GM10266 (cell line): Measurements from ENCODE around the gene SMOC2.
"Not testable (repeated sequence)": the region's sequence is repeated elsewhere in the genome, so short reads cannot be mapped to it uniquely, and the experiment has no call there.

Experiments
- DNase-seq: peaks from one replicate; pipeline ENCODE4 v3.0.0; 2012; ENCODE audit errors: extremely low spot score
- TF ChIP-seq, protein P1 (sequence below): IDR thresholded peaks from 2 replicates; pipeline ENCODE4 v1.5.1; 2012; ENCODE audit warnings: mild to moderate bottlenecking, low read depth; ENCODE audit not compliant: control insufficient read depth, insufficient read depth; ENCODE audit errors: missing control alignments

The SMOC2 gene

DNA sequence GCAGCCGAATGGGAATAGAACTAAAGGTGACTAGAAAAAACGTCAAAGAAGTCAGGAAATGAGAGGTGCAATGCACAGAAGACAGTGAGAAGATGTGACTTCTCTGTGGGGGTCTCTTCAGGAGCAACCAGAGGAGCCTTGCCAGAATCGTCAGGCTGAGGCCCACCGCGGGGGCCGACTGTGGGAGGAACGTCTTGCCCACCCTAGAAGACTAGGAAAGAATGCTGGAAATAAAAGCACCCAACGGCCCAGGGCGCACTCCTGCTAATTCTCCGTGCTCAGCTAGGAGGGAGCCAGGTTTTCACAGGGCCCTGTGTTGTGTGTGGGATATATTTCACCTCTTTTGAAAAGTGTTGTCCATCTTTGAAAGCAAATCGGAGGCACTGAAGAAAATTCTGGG, 129.2 kb downstream of the SMOC2 start:
- no peak for DNase-seq

GRCh38 chr6:168571268-168571667, 130.3 kb downstream of the SMOC2 start:
- TF ChIP-seq, protein P1, sequence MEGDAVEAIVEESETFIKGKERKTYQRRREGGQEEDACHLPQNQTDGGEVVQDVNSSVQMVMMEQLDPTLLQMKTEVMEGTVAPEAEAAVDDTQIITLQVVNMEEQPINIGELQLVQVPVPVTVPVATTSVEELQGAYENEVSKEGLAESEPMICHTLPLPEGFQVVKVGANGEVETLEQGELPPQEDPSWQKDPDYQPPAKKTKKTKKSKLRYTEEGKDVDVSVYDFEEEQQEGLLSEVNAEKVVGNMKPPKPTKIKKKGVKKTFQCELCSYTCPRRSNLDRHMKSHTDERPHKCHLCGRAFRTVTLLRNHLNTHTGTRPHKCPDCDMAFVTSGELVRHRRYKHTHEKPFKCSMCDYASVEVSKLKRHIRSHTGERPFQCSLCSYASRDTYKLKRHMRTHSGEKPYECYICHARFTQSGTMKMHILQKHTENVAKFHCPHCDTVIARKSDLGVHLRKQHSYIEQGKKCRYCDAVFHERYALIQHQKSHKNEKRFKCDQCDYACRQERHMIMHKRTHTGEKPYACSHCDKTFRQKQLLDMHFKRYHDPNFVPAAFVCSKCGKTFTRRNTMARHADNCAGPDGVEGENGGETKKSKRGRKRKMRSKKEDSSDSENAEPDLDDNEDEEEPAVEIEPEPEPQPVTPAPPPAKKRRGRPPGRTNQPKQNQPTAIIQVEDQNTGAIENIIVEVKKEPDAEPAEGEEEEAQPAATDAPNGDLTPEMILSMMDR, result no peak

More for the DNA sequence above, 129.2 kb downstream of the SMOC2 start:
- TF ChIP-seq, protein P1, result no peak

GRCh38 chr6:168573276-168573835, 132.4 kb downstream of the SMOC2 start:
- DNase-seq, result not testable (repeated sequence)

More at GRCh38 chr6:168571268-168571667, 130.3 kb downstream of the SMOC2 start:
- no peak for DNase-seq

DNA sequence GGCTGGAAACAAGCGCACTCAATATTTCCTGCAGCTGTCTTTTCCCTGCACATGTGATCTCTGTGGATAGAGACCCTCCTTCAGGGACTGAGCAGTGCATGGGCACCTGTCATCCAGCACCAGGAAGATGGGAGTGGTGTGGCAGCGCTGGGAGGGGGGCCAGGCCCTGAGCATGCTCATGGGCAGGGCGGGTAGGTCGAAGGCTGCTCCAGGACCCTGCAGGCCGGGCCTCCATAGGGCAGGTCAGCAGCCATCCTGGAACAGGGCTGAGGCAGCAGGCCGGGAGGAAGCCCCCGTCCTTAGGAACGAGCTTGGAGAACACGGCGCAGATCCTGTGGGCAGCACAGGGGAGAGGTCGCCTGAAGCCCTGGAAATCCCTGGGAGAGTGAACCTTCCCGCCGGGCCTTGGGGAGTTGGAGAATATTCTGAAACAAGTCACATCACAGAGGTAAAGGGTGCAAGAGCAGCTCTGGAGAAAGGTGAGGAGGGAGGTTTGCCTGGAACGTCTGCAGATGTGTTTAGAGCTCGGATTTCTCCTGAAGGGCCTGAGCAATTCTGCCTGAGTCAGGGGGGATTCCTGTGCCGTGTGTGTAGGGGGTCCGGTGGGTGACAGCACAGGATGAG, 133.2 kb downstream of the SMOC2 start:
- no peak for DNase-seq
- TF ChIP-seq, protein P1, result no peak

DNA sequence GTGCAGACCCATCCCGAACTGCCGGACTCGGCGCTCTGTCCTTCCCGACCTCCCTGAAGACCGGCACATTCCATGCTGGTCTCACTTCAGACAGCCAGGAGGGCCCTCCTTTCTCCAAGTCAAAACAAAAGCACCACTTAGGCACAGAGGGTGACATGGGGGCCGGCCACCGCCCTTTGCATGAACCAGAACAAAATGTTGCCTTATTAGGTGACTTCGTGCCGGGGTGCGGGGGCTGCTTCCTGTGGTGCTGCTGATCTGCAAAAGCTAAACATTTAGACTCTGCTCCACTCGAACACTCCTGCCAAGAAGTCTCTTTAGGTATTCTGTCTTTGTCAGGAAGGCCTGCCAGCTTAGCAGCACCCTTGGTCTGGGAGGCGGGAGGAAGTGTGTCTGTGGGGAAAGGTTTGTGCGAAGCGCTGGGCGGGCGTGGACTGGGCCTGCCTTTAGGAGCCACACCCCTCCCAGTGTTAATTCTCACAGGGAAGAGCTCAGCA, 133.8 kb downstream of the SMOC2 start:
- DNase-seq, result no peak
- TF ChIP-seq, protein P1, result no peak

- TF ChIP-seq, protein P1, result no peak
- no peak for DNase-seq
Measured at GRCh38 chr6:168575346-168576098, 134.5 kb downstream of the SMOC2 start.

DNA sequence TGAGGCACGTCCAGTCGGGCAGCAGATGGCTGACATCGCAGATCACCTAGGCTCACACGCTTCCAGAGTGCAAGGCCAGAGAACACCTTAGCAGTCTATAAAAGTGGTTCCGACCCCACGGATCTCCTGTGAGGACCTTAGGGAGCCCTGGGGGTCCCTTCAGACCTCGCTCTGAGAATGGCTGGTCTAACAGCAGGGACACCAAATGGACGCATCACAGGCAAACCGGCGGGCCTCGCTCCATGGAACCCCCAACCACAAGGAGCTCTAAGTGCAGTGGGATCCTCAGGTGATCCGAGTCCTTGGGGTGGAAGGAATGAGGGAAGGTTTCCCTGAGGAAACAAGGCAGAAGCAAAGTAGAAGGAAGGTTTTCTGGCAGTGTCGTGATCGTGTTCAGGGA, 135.4 kb downstream of the SMOC2 start:
- TF ChIP-seq, protein P1, result no peak
- no peak for DNase-seq
